ENCODE data around the gene LRP1-AS. TPM values are rescaled to one million over a fixed set of nuclear protein-coding genes. Genes with fewer than 3 reads are reported as not detected.

LRP1-AS gene
- total RNA-seq, 1 donor from 2014 or later, result not detected

- Mint-ChIP-seq H3K27ac (peak overlapping the region; percentile 79), H3K36me3 (ENCODE audit: insufficient read depth) (no peaks in the 10 kb centered on the region), H3K4me1 (ENCODE audit: low read depth) (peaks cover 48% of the 10 kb centered on the region), H3K9me3 (ENCODE audit: low read depth) (no peaks in the 10 kb centered on the region), H3K27me3 (peaks cover 6% of the 10 kb centered on the region), H3K4me3 (ENCODE audit: low read depth) (peak overlapping the region; percentile 89)
- no peak for TF ChIP-seq CTCF (IDR thresholded peaks at IDR 0.05; ENCODE audit: unreplicated experiment)
- no peak for DNase-seq (ENCODE audit: low spot score, unreplicated experiment)
Measured at GRCh38 chr12:57129889-57130288, 17.5 kb downstream of the LRP1-AS start.

- no peaks in the 10 kb centered on the region for H3K9me3 Mint-ChIP-seq (ENCODE audit: low read depth)
- H3K4me1 Mint-ChIP-seq (ENCODE audit: low read depth), result peaks cover 48% of the 10 kb centered on the region
- DNase-seq (ENCODE audit: low spot score, unreplicated experiment), result peak; percentile 41
Measured at GRCh38 chr12:57129321-57129842, 18.0 kb downstream of the LRP1-AS start.

GRCh38 chr12:57128519-57129247 is 18.7 kb downstream of the LRP1-AS start:
- no peak overlapping the region for H3K27ac Mint-ChIP-seq
- H3K36me3 Mint-ChIP-seq (ENCODE audit: insufficient read depth), result no peaks in the 10 kb centered on the region
- peak overlapping the region; percentile 89 for H3K4me3 Mint-ChIP-seq (ENCODE audit: low read depth)
- no peaks in the 10 kb centered on the region for H3K9me3 Mint-ChIP-seq (ENCODE audit: low read depth)
- H3K4me1 Mint-ChIP-seq (ENCODE audit: low read depth), result peaks cover 42% of the 10 kb centered on the region
- no peak for TF ChIP-seq CTCF (IDR thresholded peaks at IDR 0.05; ENCODE audit: unreplicated experiment)
- no peak for DNase-seq (ENCODE audit: low spot score, unreplicated experiment)
- peaks cover 17% of the 10 kb centered on the region for H3K27me3 Mint-ChIP-seq

More at GRCh38 chr12:57129321-57129842, 18.0 kb downstream of the LRP1-AS start:
- TF ChIP-seq CTCF (IDR thresholded peaks at IDR 0.05; ENCODE audit: unreplicated experiment), result no peak
- peaks cover 11% of the 10 kb centered on the region for H3K27me3 Mint-ChIP-seq
- H3K27ac Mint-ChIP-seq, result peak overlapping the region; percentile 79
- H3K36me3 Mint-ChIP-seq (ENCODE audit: insufficient read depth), result no peaks in the 10 kb centered on the region
- peak overlapping the region; percentile 89 for H3K4me3 Mint-ChIP-seq (ENCODE audit: low read depth)

- Mint-ChIP-seq H3K36me3 (ENCODE audit: insufficient read depth) (no peaks in the 10 kb centered on the region), H3K27me3 (peaks cover 21% of the 10 kb centered on the region), H3K27ac (peak within 1 kb of the TSS; percentile 98), H3K9me3 (ENCODE audit: low read depth) (no peaks in the 10 kb centered on the region), H3K4me3 (ENCODE audit: low read depth) (peak within 1 kb of the TSS; percentile 89), H3K4me1 (ENCODE audit: low read depth) (peaks cover 36% of the 10 kb centered on the region)
- TF ChIP-seq CTCF (IDR thresholded peaks at IDR 0.05; ENCODE audit: unreplicated experiment), result no peak
- peak; percentile 67 for DNase-seq (ENCODE audit: low spot score, unreplicated experiment)
Measured at GRCh38 chr12:57127726-57128518, 19.5 kb downstream of the LRP1-AS start, which contains the start of gene LRP1. LRP1 (plus strand) TSS chr12:57128483; CDS start chr12:57128965, 482 bp downstream.

- Mint-ChIP-seq H3K9me3 (ENCODE audit: low read depth) (no peaks in the 10 kb centered on the region), H3K36me3 (ENCODE audit: insufficient read depth) (no peaks in the 10 kb centered on the region), H3K4me1 (ENCODE audit: low read depth) (peaks cover 29% of the 10 kb centered on the region), H3K4me3 (ENCODE audit: low read depth) (peak overlapping the region; percentile 89), H3K27ac (peak overlapping the region; percentile 98), H3K27me3 (peaks cover 21% of the 10 kb centered on the region)
- peak; percentile 69 for DNase-seq (ENCODE audit: low spot score, unreplicated experiment)
- TF ChIP-seq CTCF (IDR thresholded peaks at IDR 0.05; ENCODE audit: unreplicated experiment), result peak; percentile 49
Measured at GRCh38 chr12:57127101-57127725, 20.2 kb downstream of the LRP1-AS start.

Measured in progenitor cell of endocrine pancreas (in vitro differentiated cells).